GDM1 (cell line): ENCODE data around the gene HJV.

ENCODE experiments used
- DNase-seq: peaks from one replicate; lab custom pipeline; 2025; lab: John Stamatoyannopoulos, UW

HJV gene

GRCh38 chr1:146022403-146023127, 1.0 kb upstream of the HJV start:
- no peak for DNase-seq

- DNase-seq, result no peak
These were observed 487 bp downstream of the HJV start for GRCh38 chr1:146021050-146021445.

GRCh38 chr1:146020058-146021049, 1.2 kb downstream of the HJV start:
- no peak for DNase-seq

GRCh38 chr1:146019231-146020057, 2.1 kb downstream of the HJV start:
- no peak for DNase-seq

- DNase-seq, result no peak
These were observed 4.6 kb downstream of the HJV start for GRCh38 chr1:146016891-146017290.

- no peak for DNase-seq
These were observed 8.0 kb downstream of the HJV start for GRCh38 chr1:146013559-146013922.

GRCh38 chr1:146012703-146013558, 8.6 kb downstream of the HJV start:
- peak; percentile 21 for DNase-seq

GRCh38 chr1:146010126-146010738, 11.3 kb downstream of the HJV start:
- no peak for DNase-seq

GRCh38 chr1:146007489-146008133, 13.9 kb downstream of the HJV start:
- DNase-seq, result no peak

- no peak for DNase-seq
These were observed 19.8 kb downstream of the HJV start for GRCh38 chr1:146001709-146002108.

- no peak for DNase-seq
These were observed 22.1 kb downstream of the HJV start for GRCh38 chr1:145999321-146000024.

- DNase-seq, result no peak
These were observed 23.9 kb downstream of the HJV start for GRCh38 chr1:145997718-145998023.

GRCh38 chr1:145997016-145997717, 24.4 kb downstream of the HJV start:
- DNase-seq, result no peak

GRCh38 chr1:145996433-145997015, 25.0 kb downstream of the HJV start, which contains the start of gene TXNIP:
Gene TXNIP (minus strand): TSS chr1:145996579. CDS start chr1:145996266, 313 bp downstream.
- peak; percentile 98 for DNase-seq

GRCh38 chr1:145995964-145996432, 25.5 kb downstream of the HJV start:
- no peak for DNase-seq

- DNase-seq, result no peak
These were observed 26.2 kb downstream of the HJV start for GRCh38 chr1:145995148-145995881.

- DNase-seq, result no peak
These were observed 27.0 kb downstream of the HJV start for GRCh38 chr1:145994391-145995120.
